ENCODE measurements around the gene NTM.

The NTM gene

DNA sequence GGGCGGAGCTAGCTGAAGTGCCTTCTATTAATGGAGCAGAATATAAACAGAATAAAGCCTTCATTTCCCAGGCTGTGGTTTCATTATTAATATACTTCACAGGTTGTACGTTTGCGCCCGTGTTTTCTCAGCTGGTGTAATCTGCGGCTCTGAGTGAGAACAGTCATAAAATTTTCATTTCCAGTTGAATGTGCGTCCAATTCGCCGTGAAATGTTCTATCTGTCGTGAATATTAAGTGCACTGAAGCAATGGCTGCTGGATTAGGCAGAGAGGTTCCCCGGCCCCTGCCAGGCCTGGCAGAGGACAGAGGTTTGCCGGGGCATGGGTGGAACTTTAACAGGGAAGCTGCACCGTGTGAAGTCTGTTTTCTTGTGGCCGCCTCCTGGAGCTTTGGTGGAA, 874.4 kb downstream of the NTM start:
- Histone ChIP-seq H3K4me3 (ENCODE audit: low read length) (no peak overlapping the region), H3K18ac (ENCODE audit: low read length) (no peak overlapping the region), H3K79me2 (ENCODE audit: control insufficient read depth, insufficient read depth, low read length) (no peaks in the 10 kb centered on the region), H4K8ac (ENCODE audit: low read depth, low read length) (no peak overlapping the region), H3K27me3 (ENCODE audit: insufficient read depth, low read length, poor library complexity) (no peaks in the 10 kb centered on the region), H3K23ac (ENCODE audit: low read length) (no peak overlapping the region), H3K4me1 (ENCODE audit: control insufficient read depth, low read depth, low read length) (no peaks in the 10 kb centered on the region), H3K27ac (ENCODE audit: low read depth, low read length) (no peak overlapping the region), H3K4ac (ENCODE audit: low read depth, low read length) (no peak overlapping the region), H3K56ac (ENCODE audit: low read length) (no peak overlapping the region), H3K79me1 (ENCODE audit: low read length) (no peaks in the 10 kb centered on the region), H2BK5ac (ENCODE audit: low read length) (no peak overlapping the region), H3K36me3 (ENCODE audit: control insufficient read depth, insufficient read depth, low read length) (no peaks in the 10 kb centered on the region), H2BK120ac (ENCODE audit: low read depth, low read length) (no peak overlapping the region), H3K9ac (ENCODE audit: low read length) (no peak overlapping the region), H2BK15ac (replicated peaks; ENCODE audit: low read depth) (no peak overlapping the region), H3K4me2 (ENCODE audit: low read length) (no peak overlapping the region), H2AK5ac (ENCODE audit: low read length) (no peak overlapping the region), H4K5ac (ENCODE audit: low read length) (no peak overlapping the region)
- no CpG with 5 or more reads among the region's 13 CpGs for WGBS (ENCODE audit: extremely low coverage, insufficient coverage, low lambda C conversion rate)
- DNase-seq = no peak

DNA sequence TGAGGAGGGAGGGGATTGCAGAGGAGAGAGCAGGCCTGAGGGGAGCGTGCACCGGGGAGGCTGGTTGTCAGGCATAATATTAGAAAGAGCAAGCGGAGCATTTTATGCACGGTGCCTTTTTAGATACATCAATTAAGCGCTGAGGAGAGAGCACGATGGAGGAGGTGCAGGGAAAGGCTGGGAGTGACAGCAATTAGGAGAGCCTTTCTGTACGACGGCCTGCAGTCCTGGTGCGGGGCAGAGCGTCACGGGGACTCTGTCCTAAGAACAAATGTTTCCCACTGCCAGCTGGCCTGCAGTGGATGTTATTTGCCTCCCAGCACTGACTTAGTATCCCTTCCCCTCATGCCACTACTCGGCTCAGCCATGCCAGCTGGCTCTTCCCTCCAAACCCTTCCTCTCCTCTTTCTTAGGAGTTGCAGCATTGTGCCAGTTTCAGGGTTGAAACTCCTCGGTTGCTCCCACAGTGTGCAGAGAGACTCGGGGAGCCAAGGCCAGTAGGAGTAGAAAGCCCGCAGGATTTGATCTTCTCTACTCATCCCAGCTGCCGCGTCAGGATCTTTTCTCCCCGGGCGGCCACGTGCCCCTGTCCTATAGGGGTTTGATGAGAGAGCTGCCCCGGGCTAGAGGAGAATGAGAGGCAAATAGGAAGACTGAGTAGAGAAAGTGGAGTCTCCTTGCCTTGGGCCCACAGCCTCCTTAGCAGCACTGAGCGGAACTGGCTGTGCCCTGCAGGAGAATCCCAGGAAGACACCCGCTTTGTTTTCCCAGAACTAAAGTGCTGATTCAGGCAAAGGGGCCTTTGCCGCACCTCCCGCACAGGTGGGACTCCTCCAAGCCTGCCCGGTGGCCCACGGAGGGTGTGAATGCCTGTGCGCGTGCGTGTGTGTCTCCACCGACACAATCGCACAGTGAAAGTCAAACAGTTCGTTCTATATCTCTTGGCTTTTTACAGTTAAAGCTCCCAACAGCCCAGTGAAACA, 875.3 kb downstream of the NTM start:
- no peak overlapping the region for H2AK5ac ChIP-seq (ENCODE audit: low read length)
- H3K4me3 ChIP-seq (ENCODE audit: low read length) = no peak overlapping the region
- H4K5ac ChIP-seq (ENCODE audit: low read length) = no peak overlapping the region
- H3K56ac ChIP-seq (ENCODE audit: low read length) = no peak overlapping the region
- no peak overlapping the region for H3K4me2 ChIP-seq (ENCODE audit: low read length)
- H2BK5ac ChIP-seq (ENCODE audit: low read length) = no peak overlapping the region
- WGBS (ENCODE audit: extremely low coverage, insufficient coverage, low lambda C conversion rate) = no CpG with 5 or more reads among the region's 33 CpGs
- no peak overlapping the region for H3K27ac ChIP-seq (ENCODE audit: low read depth, low read length)
- H3K4me1 ChIP-seq (ENCODE audit: control insufficient read depth, low read depth, low read length) = no peaks in the 10 kb centered on the region
- no peak overlapping the region for H3K18ac ChIP-seq (ENCODE audit: low read length)
- H3K27me3 ChIP-seq (ENCODE audit: insufficient read depth, low read length, poor library complexity) = no peaks in the 10 kb centered on the region
- H2BK120ac ChIP-seq (ENCODE audit: low read depth, low read length) = no peak overlapping the region
- no peak overlapping the region for H3K4ac ChIP-seq (ENCODE audit: low read depth, low read length)
- H2BK15ac ChIP-seq (replicated peaks; ENCODE audit: low read depth) = no peak overlapping the region
- H3K36me3 ChIP-seq (ENCODE audit: control insufficient read depth, insufficient read depth, low read length) = no peaks in the 10 kb centered on the region
- no peak overlapping the region for H3K23ac ChIP-seq (ENCODE audit: low read length)
- H4K8ac ChIP-seq (ENCODE audit: low read depth, low read length) = no peak overlapping the region
- H3K79me2 ChIP-seq (ENCODE audit: control insufficient read depth, insufficient read depth, low read length) = no peaks in the 10 kb centered on the region
- H3K9ac ChIP-seq (ENCODE audit: low read length) = no peak overlapping the region
- no peaks in the 10 kb centered on the region for H3K79me1 ChIP-seq (ENCODE audit: low read length)
- no peak for DNase-seq

DNA sequence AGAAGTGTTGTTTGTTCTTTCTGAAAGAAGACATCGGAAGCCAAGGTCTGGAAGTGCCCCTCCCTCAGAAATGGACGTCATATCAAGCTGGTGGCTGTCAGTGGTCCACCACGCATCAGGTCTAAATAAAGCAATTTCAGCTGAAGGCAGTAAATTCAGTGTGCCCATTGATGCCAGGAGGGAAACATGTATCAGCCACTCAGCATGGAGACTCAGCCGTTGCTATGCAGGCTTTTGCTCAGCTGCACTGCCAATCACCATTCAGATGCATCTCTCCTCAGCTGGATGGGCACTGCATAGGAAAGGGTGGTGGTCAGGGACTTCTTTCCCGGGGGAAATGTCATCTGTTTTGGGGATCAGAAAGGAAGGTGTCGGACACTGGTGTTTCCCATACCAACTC, 878.2 kb downstream of the NTM start:
- Histone ChIP-seq H2BK15ac (replicated peaks; ENCODE audit: low read depth) (no peak overlapping the region), H3K9ac (ENCODE audit: low read length) (no peak overlapping the region), H3K4me2 (ENCODE audit: low read length) (no peak overlapping the region), H2AK5ac (ENCODE audit: low read length) (no peak overlapping the region), H4K8ac (ENCODE audit: low read depth, low read length) (no peak overlapping the region), H3K4me1 (ENCODE audit: control insufficient read depth, low read depth, low read length) (no peaks in the 10 kb centered on the region), H3K23ac (ENCODE audit: low read length) (no peak overlapping the region), H3K27ac (ENCODE audit: low read depth, low read length) (no peak overlapping the region), H3K4me3 (ENCODE audit: low read length) (no peak overlapping the region), H3K79me1 (ENCODE audit: low read length) (no peaks in the 10 kb centered on the region), H2BK5ac (ENCODE audit: low read length) (no peak overlapping the region), H2BK120ac (ENCODE audit: low read depth, low read length) (no peak overlapping the region), H3K56ac (ENCODE audit: low read length) (no peak overlapping the region), H4K5ac (ENCODE audit: low read length) (no peak overlapping the region), H3K36me3 (ENCODE audit: control insufficient read depth, insufficient read depth, low read length) (no peaks in the 10 kb centered on the region), H3K27me3 (ENCODE audit: insufficient read depth, low read length, poor library complexity) (no peaks in the 10 kb centered on the region), H3K79me2 (ENCODE audit: control insufficient read depth, insufficient read depth, low read length) (no peaks in the 10 kb centered on the region), H3K4ac (ENCODE audit: low read depth, low read length) (no peak overlapping the region), H3K18ac (ENCODE audit: low read length) (no peak overlapping the region)
- WGBS (ENCODE audit: extremely low coverage, insufficient coverage, low lambda C conversion rate) = no CpG with 5 or more reads among the region's 6 CpGs
- no peak for DNase-seq

DNA sequence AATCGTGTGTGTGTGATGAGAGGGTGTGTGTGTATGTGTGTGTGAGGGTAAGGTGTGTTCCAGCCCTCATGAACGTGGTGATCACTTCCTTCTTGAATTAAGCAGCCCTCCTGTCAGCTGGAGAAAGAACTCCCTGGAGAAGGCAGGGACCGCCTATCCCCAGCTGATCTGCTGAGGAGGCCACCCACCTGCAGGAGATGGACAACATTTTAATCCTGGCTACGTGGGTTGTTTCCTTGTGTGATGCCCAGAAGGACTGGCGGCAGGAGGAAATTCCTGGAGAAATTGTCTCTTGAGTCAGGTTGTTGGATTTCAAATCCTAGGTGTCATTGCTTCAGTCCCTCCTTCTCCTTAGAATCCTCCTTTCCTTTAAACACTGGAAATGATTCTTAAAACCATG, 878.8 kb downstream of the NTM start:
- Histone ChIP-seq H3K79me2 (ENCODE audit: control insufficient read depth, insufficient read depth, low read length) (no peaks in the 10 kb centered on the region), H3K27me3 (ENCODE audit: insufficient read depth, low read length, poor library complexity) (no peaks in the 10 kb centered on the region), H3K23ac (ENCODE audit: low read length) (no peak overlapping the region), H4K8ac (ENCODE audit: low read depth, low read length) (no peak overlapping the region), H3K79me1 (ENCODE audit: low read length) (no peaks in the 10 kb centered on the region), H2AK5ac (ENCODE audit: low read length) (no peak overlapping the region), H3K9ac (ENCODE audit: low read length) (no peak overlapping the region), H4K5ac (ENCODE audit: low read length) (no peak overlapping the region), H3K4me2 (ENCODE audit: low read length) (no peak overlapping the region), H3K27ac (ENCODE audit: low read depth, low read length) (no peak overlapping the region), H3K56ac (ENCODE audit: low read length) (no peak overlapping the region), H2BK15ac (replicated peaks; ENCODE audit: low read depth) (no peak overlapping the region), H3K36me3 (ENCODE audit: control insufficient read depth, insufficient read depth, low read length) (no peaks in the 10 kb centered on the region), H3K18ac (ENCODE audit: low read length) (no peak overlapping the region), H3K4me3 (ENCODE audit: low read length) (no peak overlapping the region), H2BK120ac (ENCODE audit: low read depth, low read length) (no peak overlapping the region), H3K4me1 (ENCODE audit: control insufficient read depth, low read depth, low read length) (no peaks in the 10 kb centered on the region), H2BK5ac (ENCODE audit: low read length) (no peak overlapping the region), H3K4ac (ENCODE audit: low read depth, low read length) (no peak overlapping the region)
- WGBS (ENCODE audit: extremely low coverage, insufficient coverage, low lambda C conversion rate) = no CpG with 5 or more reads among the region's 5 CpGs
- no peak for DNase-seq

DNA sequence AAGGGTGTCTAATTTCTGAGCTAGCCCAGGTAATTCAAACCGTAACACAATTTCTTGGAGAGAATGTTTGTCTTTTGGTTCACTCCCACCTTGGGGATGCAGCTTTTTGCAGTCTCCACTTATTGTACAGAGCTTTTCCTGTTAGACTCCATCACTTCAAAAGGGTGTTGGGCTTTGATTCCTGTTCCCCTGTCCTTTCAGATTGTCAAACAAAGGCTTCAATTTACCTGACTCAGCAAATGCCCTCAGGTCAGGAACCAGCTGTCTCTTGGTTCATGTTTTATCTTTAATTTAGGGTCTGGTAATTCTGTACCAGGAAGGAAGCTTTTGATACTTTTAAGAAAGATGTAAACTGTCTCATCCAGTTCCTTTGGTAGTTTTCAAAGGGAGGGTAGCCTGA, 880.6 kb downstream of the NTM start:
- no peak overlapping the region for H4K8ac ChIP-seq (ENCODE audit: low read depth, low read length)
- H3K56ac ChIP-seq (ENCODE audit: low read length) = no peak overlapping the region
- WGBS (ENCODE audit: extremely low coverage, insufficient coverage, low lambda C conversion rate) = no CpG with 5 or more reads among the region's 1 CpG
- H3K9ac ChIP-seq (ENCODE audit: low read length) = no peak overlapping the region
- no peak overlapping the region for H3K27ac ChIP-seq (ENCODE audit: low read depth, low read length)
- H3K79me1 ChIP-seq (ENCODE audit: low read length) = no peaks in the 10 kb centered on the region
- DNase-seq = no peak
- H3K23ac ChIP-seq (ENCODE audit: low read length) = no peak overlapping the region
- H3K4me3 ChIP-seq (ENCODE audit: low read length) = no peak overlapping the region
- no peak overlapping the region for H2BK15ac ChIP-seq (replicated peaks; ENCODE audit: low read depth)
- H3K4me2 ChIP-seq (ENCODE audit: low read length) = no peak overlapping the region
- H2BK5ac ChIP-seq (ENCODE audit: low read length) = no peak overlapping the region
- no peak overlapping the region for H2BK120ac ChIP-seq (ENCODE audit: low read depth, low read length)
- no peak overlapping the region for H2AK5ac ChIP-seq (ENCODE audit: low read length)
- H3K4ac ChIP-seq (ENCODE audit: low read depth, low read length) = no peak overlapping the region
- no peaks in the 10 kb centered on the region for H3K27me3 ChIP-seq (ENCODE audit: insufficient read depth, low read length, poor library complexity)
- H3K79me2 ChIP-seq (ENCODE audit: control insufficient read depth, insufficient read depth, low read length) = no peaks in the 10 kb centered on the region
- no peaks in the 10 kb centered on the region for H3K36me3 ChIP-seq (ENCODE audit: control insufficient read depth, insufficient read depth, low read length)
- no peak overlapping the region for H4K5ac ChIP-seq (ENCODE audit: low read length)
- H3K18ac ChIP-seq (ENCODE audit: low read length) = no peak overlapping the region
- no peaks in the 10 kb centered on the region for H3K4me1 ChIP-seq (ENCODE audit: control insufficient read depth, low read depth, low read length)

Measured in mesendoderm (in vitro differentiated cells).